DND-41 (cell line): ENCODE measurements around the gene ZFPL1.
A peak's percentile ranks its signal among the peaks of the same experiment; 100 is the strongest.

Experiments
- ATAC-seq: fragments of 200-7000 bp; cut with Tn5 transposase; 3 replicates; pipeline ENCODE4 v1.9.1; 2021; ENCODE audit warnings: low read depth; ENCODE audit not compliant: insufficient read depth
- DNase-seq: peaks from one replicate; pipeline ENCODE4 v3.0.0-alpha.2; 2020
- H2AFZ ChIP-seq: 2 replicates; pipeline ENCODE4 v1.6.0; 2012; ENCODE audit warnings: low read depth, low read length
- H3K27ac ChIP-seq: 2 replicates; pipeline ENCODE4 v1.5.1; 2012; ENCODE audit warnings: low read length, inconsistent platforms
- H3K27me3 ChIP-seq: fragments of 200-600 bp; sonication (generic); 2 replicates; pipeline ENCODE4 v1.6.0; 2012; ENCODE audit warnings: low read length, mild to moderate bottlenecking, inconsistent platforms; ENCODE audit not compliant: insufficient read depth, poor library complexity
- H3K36me3 ChIP-seq: 2 replicates; pipeline ENCODE4 v1.5.1; 2012; ENCODE audit warnings: low read length, inconsistent platforms; ENCODE audit not compliant: insufficient read depth
- H3K4me1 ChIP-seq: 2 replicates; pipeline ENCODE4 v1.5.1; 2012; ENCODE audit warnings: mild to moderate bottlenecking, low read length; ENCODE audit not compliant: insufficient read depth
- H3K4me2 ChIP-seq: 2 replicates; pipeline ENCODE4 v1.6.0; 2012; ENCODE audit warnings: mild to moderate bottlenecking, moderate library complexity, low read length, inconsistent platforms; ENCODE audit not compliant: insufficient read depth
- H3K4me3 ChIP-seq, 2 experiments: fragments of 200-600 bp in 1 of 2; shearing (Covaris generic) in 1 of 2; 2 replicates each; pipeline ENCODE4 v1.5.1; 2012 to 2016; ENCODE audit warnings: inconsistent platforms in 2 of 2, low read length in 2 of 2, mild to moderate bottlenecking in 2 of 2, low read depth in 1 of 2, moderate library complexity in 1 of 2
- H3K79me2 ChIP-seq: 2 replicates; pipeline ENCODE4 v1.6.0; 2012; ENCODE audit warnings: low read length, inconsistent platforms; ENCODE audit not compliant: insufficient read depth
- H3K9ac ChIP-seq: 2 replicates; pipeline ENCODE4 v1.6.0; 2012; ENCODE audit warnings: low read depth, mild to moderate bottlenecking, inconsistent platforms, low read length, moderate library complexity
- H3K9me3 ChIP-seq: 2 replicates; pipeline ENCODE4 v1.5.1; 2012; ENCODE audit warnings: low read length, moderate library complexity, mild to moderate bottlenecking, inconsistent platforms; ENCODE audit not compliant: insufficient read depth, severe bottlenecking
- H4K20me1 ChIP-seq: 2 replicates; pipeline ENCODE4 v1.6.0; 2012; ENCODE audit warnings: low read length; ENCODE audit not compliant: insufficient read depth
- CTCF ChIP-seq: IDR thresholded peaks from 2 replicates; pipeline ENCODE4 v1.5.1; 2012; ENCODE audit warnings: borderline replicate concordance, low read length, moderate library complexity, mild to moderate bottlenecking; ENCODE audit not compliant: poor library complexity, severe bottlenecking; ENCODE audit errors: extremely low read depth
- EZH2 ChIP-seq: IDR thresholded peaks from 3 replicates; pipeline ENCODE4 v1.6.1; 2012; ENCODE audit warnings: borderline replicate concordance, low read depth, mild to moderate bottlenecking, moderate library complexity, low read length, inconsistent platforms; ENCODE audit not compliant: severe bottlenecking

ZFPL1 gene

DNA sequence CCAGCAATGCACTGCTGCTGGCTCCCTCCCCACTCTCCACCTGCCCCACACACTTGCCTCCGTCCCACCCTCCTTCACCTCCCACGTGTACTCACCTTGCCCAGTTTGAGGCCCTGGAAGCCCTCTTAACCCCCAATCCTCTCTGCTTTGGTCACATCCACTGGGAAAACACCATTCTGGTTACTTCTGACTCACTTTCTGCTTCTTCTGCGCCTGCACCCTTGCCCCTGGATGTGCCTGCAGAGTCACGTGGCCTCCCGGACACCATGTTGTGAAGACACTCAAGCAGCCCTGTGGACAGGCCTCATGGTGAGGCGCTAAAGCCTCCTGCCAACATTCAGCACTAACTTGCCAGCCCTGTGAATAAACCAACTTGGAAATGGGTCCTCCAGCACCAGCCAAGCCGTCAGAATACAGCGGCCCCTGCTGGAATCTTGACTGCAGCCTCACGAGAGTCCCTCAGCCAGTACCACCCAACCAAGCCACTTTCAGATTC, 23.1 kb upstream of the ZFPL1 start:
- Histone ChIP-seq H3K9ac (no peak overlapping the region), H3K9me3 (no peaks in the 10 kb centered on the region), H3K4me2 (no peak overlapping the region), H4K20me1 (no peaks in the 10 kb centered on the region), H3K4me3 (no peak overlapping the region), H3K36me3 (no peaks in the 10 kb centered on the region), H2AFZ (no peak overlapping the region), H3K27me3 (no peaks in the 10 kb centered on the region), H3K4me1 (no peaks in the 10 kb centered on the region), H3K27ac (no peak overlapping the region), H3K79me2 (no peaks in the 10 kb centered on the region)
- TF ChIP-seq CTCF (peak; percentile 11), EZH2 (no peak)
- DNase-seq (no peak), ATAC-seq (no peak)

- H3K27ac ChIP-seq, result no peak overlapping the region
- no peaks in the 10 kb centered on the region for H3K27me3 ChIP-seq
- no peak overlapping the region for H3K9ac ChIP-seq
- no peaks in the 10 kb centered on the region for H3K4me1 ChIP-seq
- no peak overlapping the region for H3K4me2 ChIP-seq
- ATAC-seq (no peak; the same call in 2 of the 3 replicates), DNase-seq (no peak)
- H3K36me3 ChIP-seq, result no peaks in the 10 kb centered on the region
- no peaks in the 10 kb centered on the region for H4K20me1 ChIP-seq
- TF ChIP-seq CTCF (no peak), EZH2 (no peak)
- no peaks in the 10 kb centered on the region for H3K9me3 ChIP-seq
- no peak overlapping the region for H2AFZ ChIP-seq
- H3K79me2 ChIP-seq, result no peaks in the 10 kb centered on the region
- H3K4me3 ChIP-seq, result no peak overlapping the region
Measured at GRCh38 chr11:65063532-65063931, 20.5 kb upstream of the ZFPL1 start.

- ATAC-seq (no peak), DNase-seq (no peak)
- no peak for TF ChIP-seq CTCF
- H3K4me3 ChIP-seq, result no peak overlapping the region
- no peak overlapping the region for H2AFZ ChIP-seq
- no peaks in the 10 kb centered on the region for H4K20me1 ChIP-seq
- no peaks in the 10 kb centered on the region for H3K4me1 ChIP-seq
- H3K27ac ChIP-seq, result no peak overlapping the region
- no peaks in the 10 kb centered on the region for H3K9me3 ChIP-seq
- no peak overlapping the region for H3K9ac ChIP-seq
- no peaks in the 10 kb centered on the region for H3K79me2 ChIP-seq
- H3K36me3 ChIP-seq, result no peaks in the 10 kb centered on the region
- H3K4me2 ChIP-seq, result no peak overlapping the region
- H3K27me3 ChIP-seq, result no peaks in the 10 kb centered on the region
Measured at GRCh38 chr11:65064847-65065240, 19.2 kb upstream of the ZFPL1 start.

DNA sequence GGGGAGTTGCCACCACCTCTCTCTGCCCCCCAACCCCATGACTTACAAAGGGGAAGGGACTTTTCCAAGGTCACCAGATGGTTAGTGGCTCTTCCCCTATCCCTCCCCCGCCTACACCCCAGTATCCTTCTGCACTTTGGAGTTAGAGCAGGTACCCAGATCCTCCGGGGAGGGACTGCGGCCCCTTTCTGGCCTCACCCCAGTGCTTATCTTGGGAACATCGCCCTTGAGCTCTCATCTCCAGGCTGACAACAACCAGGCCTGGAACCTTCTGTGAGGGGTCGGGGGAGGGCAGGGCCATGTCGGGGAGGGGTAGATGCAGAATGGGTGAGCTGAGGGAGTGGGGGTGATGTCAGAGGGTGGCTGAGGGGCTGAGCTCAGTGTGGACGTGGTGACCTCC, 18.2 kb upstream of the ZFPL1 start:
- no peaks in the 10 kb centered on the region for H3K79me2 ChIP-seq
- no peaks in the 10 kb centered on the region for H3K27me3 ChIP-seq
- H3K4me3 ChIP-seq, result no peak overlapping the region
- H3K9me3 ChIP-seq, result no peaks in the 10 kb centered on the region
- no peak overlapping the region for H3K9ac ChIP-seq
- DNase-seq, result no peak
- ATAC-seq, result no peak
- no peak overlapping the region for H3K4me2 ChIP-seq
- H4K20me1 ChIP-seq, result no peaks in the 10 kb centered on the region
- no peaks in the 10 kb centered on the region for H3K4me1 ChIP-seq
- H3K27ac ChIP-seq, result no peak overlapping the region
- no peak for TF ChIP-seq CTCF
- TF ChIP-seq EZH2, result no peak
- no peaks in the 10 kb centered on the region for H3K36me3 ChIP-seq
- H2AFZ ChIP-seq, result no peak overlapping the region
